Activated CD4-positive, alpha-beta T cell treated with anti-CD3 and anti-CD28 coated beads for 24 hours (primary cell): ENCODE results near the gene HOXD11.

Experiments
- DNase-seq, 2 donors: peaks; one replicate each; pipeline ENCODE4 v3.0.0-alpha.2; 2020; ENCODE audit warnings: low read depth in 2 of 2

The HOXD11 gene

GRCh38 chr2:176093145-176093897 lies 13.8 kb upstream of the HOXD11 start:
- DNase-seq: no peak

- no peak for DNase-seq
These were observed 13.2 kb upstream of the HOXD11 start for GRCh38 chr2:176093898-176094249.

- DNase-seq: no peak
These were observed 12.7 kb upstream of the HOXD11 start for GRCh38 chr2:176094349-176094748.

- no peak for DNase-seq
These were observed 11.7 kb upstream of the HOXD11 start for GRCh38 chr2:176095421-176095820.

GRCh38 chr2:176096243-176096985 lies 10.7 kb upstream of the HOXD11 start:
- no peak for DNase-seq

- peak in 1 of 2 donors; percentile 31 for DNase-seq
These were observed 9.9 kb upstream of the HOXD11 start for GRCh38 chr2:176096986-176097819.

GRCh38 chr2:176097820-176098365 lies 9.2 kb upstream of the HOXD11 start:
- no peak for DNase-seq

- no peak for DNase-seq
These were observed 8.5 kb upstream of the HOXD11 start for GRCh38 chr2:176098366-176099158.

- DNase-seq: no peak
These were observed 7.8 kb upstream of the HOXD11 start for GRCh38 chr2:176099159-176099727.

GRCh38 chr2:176099728-176100546 lies 7.1 kb upstream of the HOXD11 start, which contains the start of gene HOXD12:
Gene HOXD12 (plus strand): TSS chr2:176099795. CDS start chr2:176099802, 7 bp downstream.
- DNase-seq: no peak

- no peak for DNase-seq
These were observed 6.4 kb upstream of the HOXD11 start for GRCh38 chr2:176100547-176101140.

- no peak for DNase-seq
These were observed 5.8 kb upstream of the HOXD11 start for GRCh38 chr2:176101216-176101830.

- no peak for DNase-seq
These were observed 5.2 kb upstream of the HOXD11 start for GRCh38 chr2:176101842-176102241.

GRCh38 chr2:176102309-176102866 lies 4.7 kb upstream of the HOXD11 start:
- DNase-seq: no peak

- DNase-seq: no peak
These were observed 3.9 kb upstream of the HOXD11 start for GRCh38 chr2:176103194-176103593.

GRCh38 chr2:176103742-176104315 lies 3.3 kb upstream of the HOXD11 start:
- no peak for DNase-seq

GRCh38 chr2:176104316-176105077 lies 2.6 kb upstream of the HOXD11 start:
- DNase-seq: no peak
